WTC11 (cell line): Measurements from ENCODE around the gene EFCAB12. TPM values are rescaled to one million over a fixed set of nuclear protein-coding genes. Genes with fewer than 3 reads are reported as not detected.

Experiments
- ATAC-seq: fragments of 200-7000 bp; cut with Tn5 transposase; 2 replicates; pipeline ENCODE4 v1.10.0; 2021; ENCODE audit warnings: mild to moderate bottlenecking, moderate library complexity
- CTCF ChIA-PET: fragments of 300-600 bp; sonication (Branson Sonifier 250); formaldehyde crosslinking; loops from one replicate; lab custom pipeline; 2021; ENCODE audit warnings: antibody characterized with exemption; lab: Charles Lee
- POLR2A ChIA-PET: fragments of 350-600 bp; sonication (Branson Sonifier 250); formaldehyde crosslinking; loops from one replicate; lab custom pipeline; 2021; ENCODE audit warnings: antibody characterized with exemption; lab: Charles Lee
- DNase-seq: peaks from one replicate; pipeline ENCODE4 v3.0.0; 2021; ENCODE audit warnings: low spot score
- H3K27ac Mint-ChIP-seq: 2 replicates; pipeline ENCODE4 v1.8.0; 2021; ENCODE audit warnings: mixed read lengths
- H3K27me3 Mint-ChIP-seq: 2 replicates; pipeline ENCODE4 v1.8.0; 2021; ENCODE audit warnings: low read depth, mild to moderate bottlenecking, moderate library complexity, mixed read lengths
- H3K36me3 Mint-ChIP-seq: 2 replicates; pipeline ENCODE4 v1.8.0; 2021; ENCODE audit warnings: mixed read lengths
- H3K4me1 Mint-ChIP-seq: 2 replicates; pipeline ENCODE4 v1.8.0; 2022; ENCODE audit warnings: mixed read lengths
- H3K4me3 Mint-ChIP-seq: 2 replicates; pipeline ENCODE4 v1.8.0; 2021; ENCODE audit warnings: mild to moderate bottlenecking, moderate library complexity, mixed read lengths
- H3K9me3 Mint-ChIP-seq: 2 replicates; pipeline ENCODE4 v1.8.0; 2021; ENCODE audit warnings: mixed read lengths
- ATF1 ChIP-seq: sonication (generic); formaldehyde crosslinking; IDR thresholded peaks from 2 replicates; pipeline ENCODE4 v1.8.1; 2023; ENCODE audit warnings: mild to moderate bottlenecking, moderate library complexity, missing genetic modification reagents
- CREB1 ChIP-seq: sonication (generic); formaldehyde crosslinking; IDR thresholded peaks from 2 replicates; pipeline ENCODE4 v1.8.0; 2023; ENCODE audit warnings: mild to moderate bottlenecking, missing genetic modification reagents
- CREM ChIP-seq: sonication (generic); formaldehyde crosslinking; IDR thresholded peaks from 2 replicates; pipeline ENCODE4 v1.8.1; 2022; ENCODE audit warnings: mild to moderate bottlenecking, missing genetic modification reagents, moderate library complexity
- FOXJ3 ChIP-seq: sonication (generic); formaldehyde crosslinking; IDR thresholded peaks from 2 replicates; pipeline ENCODE4 v1.9.0; 2021; ENCODE audit warnings: missing genetic modification reagents, mild to moderate bottlenecking, borderline replicate concordance
- JAZF1 ChIP-seq: fragments of 250-450 bp; sonication (Bioruptor Pico); IDR thresholded peaks from 2 replicates; pipeline ENCODE4 v1.9.0; 2021; ENCODE audit warnings: moderate library complexity, mild to moderate bottlenecking, inconsistent platforms
- NFATC4 ChIP-seq: fragments of 250-450 bp; sonication (Bioruptor Pico); IDR thresholded peaks from 2 replicates; pipeline ENCODE4 v1.9.0; 2021; ENCODE audit warnings: mild to moderate bottlenecking
- NFE2L1 ChIP-seq: sonication (generic); formaldehyde crosslinking; IDR thresholded peaks from 2 replicates; pipeline ENCODE4 v1.8.1; 2023; ENCODE audit warnings: missing genetic modification reagents
- NFYB ChIP-seq: sonication (generic); formaldehyde crosslinking; conservative IDR thresholded peaks from 2 replicates; pipeline ENCODE4 v1.8.0; 2022; ENCODE audit warnings: low read depth, missing genetic modification reagents
- TEAD4 ChIP-seq: sonication (generic); formaldehyde crosslinking; IDR thresholded peaks from 2 replicates; pipeline ENCODE4 v1.8.0; 2022; ENCODE audit warnings: mild to moderate bottlenecking, missing genetic modification reagents
- TP53 ChIP-seq: sonication (generic); formaldehyde crosslinking; IDR thresholded peaks from 2 replicates; pipeline ENCODE4 v1.8.1; 2023; ENCODE audit warnings: mild to moderate bottlenecking, missing genetic modification reagents
- ZNF317 ChIP-seq: sonication (generic); formaldehyde crosslinking; IDR thresholded peaks from 2 replicates; pipeline ENCODE4 v1.8.1; 2023; ENCODE audit warnings: low read depth, mild to moderate bottlenecking, moderate library complexity, missing genetic modification reagents, borderline replicate concordance
- ZNF671 ChIP-seq: fragments of 250-450 bp; sonication (Bioruptor Pico); IDR thresholded peaks from 2 replicates; pipeline ENCODE4 v1.8.0; 2021; ENCODE audit warnings: mild to moderate bottlenecking
- total RNA-seq: library from RNA; stranded (reverse); gene quantifications from 3 replicates; pipeline ENCODE4 v1.2.3, GENCODE V29; 2021
- TF ChIP-seq, protein P1 (sequence below): fragments of 250-450 bp; sonication (Bioruptor Pico); conservative IDR thresholded peaks from 2 replicates; pipeline ENCODE4 v1.9.0; 2021; ENCODE audit warnings: mild to moderate bottlenecking
- TF ChIP-seq, protein P2 (sequence below): sonication (generic); formaldehyde crosslinking; IDR thresholded peaks from 2 replicates; pipeline ENCODE4 v1.8.1; 2023; ENCODE audit warnings: mild to moderate bottlenecking, missing genetic modification reagents
- TF ChIP-seq, protein P3 (sequence below): sonication (generic); formaldehyde crosslinking; IDR thresholded peaks from 2 replicates; pipeline ENCODE4 v1.8.1; 2022; ENCODE audit warnings: missing genetic modification reagents, borderline replicate concordance
- TF ChIP-seq, protein P4 (sequence below): fragments of 250-450 bp; sonication (Bioruptor Pico); IDR thresholded peaks from 2 replicates; pipeline ENCODE4 v1.9.0; 2021; ENCODE audit warnings: mild to moderate bottlenecking
- TF ChIP-seq, protein P5 (sequence below): sonication (generic); formaldehyde crosslinking; IDR thresholded peaks from 2 replicates; pipeline ENCODE4 v1.8.1; 2022; ENCODE audit warnings: low read depth, mild to moderate bottlenecking, moderate library complexity, missing genetic modification reagents, borderline replicate concordance
- TF ChIP-seq, protein P6 (sequence below): sonication (generic); formaldehyde crosslinking; IDR thresholded peaks from 2 replicates; pipeline ENCODE4 v1.8.1; 2023; ENCODE audit warnings: mild to moderate bottlenecking, missing genetic modification reagents, borderline replicate concordance

The EFCAB12 gene
- total RNA-seq, 1 experiment from 2014 or later, result 0.20 TPM

DNA sequence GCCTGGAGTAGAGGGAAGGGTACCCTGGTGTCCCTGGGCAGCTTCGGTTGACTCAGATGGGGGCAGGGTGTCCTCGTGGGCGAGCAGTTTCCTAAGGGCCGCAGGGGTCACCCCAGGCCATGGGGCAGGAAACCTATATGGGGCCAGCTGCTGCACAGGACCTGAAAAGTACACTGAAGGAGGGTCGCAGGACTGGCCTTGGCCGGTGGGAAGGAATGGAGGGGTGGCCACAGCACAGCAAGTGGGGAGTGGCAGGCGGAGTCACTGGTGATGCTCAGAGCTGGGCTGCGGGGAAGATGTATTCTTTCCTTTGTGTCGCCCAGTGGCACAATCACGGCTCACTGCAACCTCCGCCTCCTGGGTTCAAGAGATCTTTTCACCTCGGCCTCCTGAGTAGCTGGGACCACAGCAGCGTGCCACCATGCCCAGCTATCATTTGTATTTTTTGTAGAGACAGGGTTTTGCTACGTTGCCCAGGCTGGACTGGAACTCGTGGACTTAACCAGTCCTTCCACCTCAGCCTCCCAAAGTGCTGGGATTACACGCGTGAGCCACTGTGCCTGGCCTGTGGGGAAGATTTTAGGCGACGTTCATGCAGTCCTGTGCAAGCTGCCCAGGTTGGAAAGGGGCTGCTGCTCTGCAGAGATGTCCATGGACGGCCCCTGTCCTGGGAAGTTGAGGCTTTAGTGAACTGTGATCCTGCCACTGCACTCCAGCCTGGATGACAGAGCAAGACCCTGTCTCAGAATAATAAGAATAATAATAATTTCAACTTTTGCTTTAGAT lies 57.2 kb downstream of the EFCAB12 start:
- POLR2A ChIA-PET, result no interaction called here
- CTCF ChIA-PET, result interaction anchor here (1.8 kb wide), 1 partner anchor 12 kb away, joined by 8 read pairs; no protein-coding TSS in a partner anchor
- TF ChIP-seq JAZF1 (CRISPR knock-in tag), result no peak
- TF ChIP-seq, protein P1, sequence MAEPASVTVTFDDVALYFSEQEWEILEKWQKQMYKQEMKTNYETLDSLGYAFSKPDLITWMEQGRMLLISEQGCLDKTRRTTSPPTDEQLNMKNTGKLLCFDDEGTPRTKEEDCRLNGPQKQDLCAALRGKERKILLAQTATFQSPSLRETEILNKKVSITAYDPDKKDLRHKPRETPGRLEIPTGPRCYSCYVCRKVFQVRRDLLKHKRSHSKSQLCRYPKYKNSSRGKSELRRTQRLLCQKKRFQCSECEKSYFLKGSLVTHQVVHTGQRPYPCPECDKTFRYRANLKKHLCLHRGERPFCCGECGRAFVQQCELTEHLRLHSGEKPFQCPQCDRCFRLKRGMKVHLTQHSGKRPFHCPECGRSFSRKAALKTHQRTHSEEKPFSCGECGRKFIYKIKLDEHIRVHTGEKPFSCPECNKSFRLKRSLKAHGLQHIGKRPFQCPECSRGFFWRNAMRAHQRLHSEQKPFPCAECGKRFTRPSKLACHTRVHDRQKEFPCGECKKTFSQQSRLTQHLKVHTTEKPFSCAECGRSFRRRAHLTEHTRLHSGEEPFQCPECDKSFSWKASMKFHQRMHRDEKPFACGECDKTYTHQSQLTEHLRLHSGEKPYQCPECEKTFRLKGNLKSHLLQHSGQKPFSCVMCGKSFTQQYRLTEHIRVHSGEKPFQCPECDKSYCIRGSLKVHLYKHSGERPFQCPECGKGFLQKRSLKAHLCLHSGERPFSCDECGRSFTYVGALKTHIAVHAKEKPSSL, result no peak
- TF ChIP-seq NFATC4, result no peak
- TF ChIP-seq, protein P2, sequence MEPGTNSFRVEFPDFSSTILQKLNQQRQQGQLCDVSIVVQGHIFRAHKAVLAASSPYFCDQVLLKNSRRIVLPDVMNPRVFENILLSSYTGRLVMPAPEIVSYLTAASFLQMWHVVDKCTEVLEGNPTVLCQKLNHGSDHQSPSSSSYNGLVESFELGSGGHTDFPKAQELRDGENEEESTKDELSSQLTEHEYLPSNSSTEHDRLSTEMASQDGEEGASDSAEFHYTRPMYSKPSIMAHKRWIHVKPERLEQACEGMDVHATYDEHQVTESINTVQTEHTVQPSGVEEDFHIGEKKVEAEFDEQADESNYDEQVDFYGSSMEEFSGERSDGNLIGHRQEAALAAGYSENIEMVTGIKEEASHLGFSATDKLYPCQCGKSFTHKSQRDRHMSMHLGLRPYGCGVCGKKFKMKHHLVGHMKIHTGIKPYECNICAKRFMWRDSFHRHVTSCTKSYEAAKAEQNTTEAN, result no peak
- TF ChIP-seq, protein P3, sequence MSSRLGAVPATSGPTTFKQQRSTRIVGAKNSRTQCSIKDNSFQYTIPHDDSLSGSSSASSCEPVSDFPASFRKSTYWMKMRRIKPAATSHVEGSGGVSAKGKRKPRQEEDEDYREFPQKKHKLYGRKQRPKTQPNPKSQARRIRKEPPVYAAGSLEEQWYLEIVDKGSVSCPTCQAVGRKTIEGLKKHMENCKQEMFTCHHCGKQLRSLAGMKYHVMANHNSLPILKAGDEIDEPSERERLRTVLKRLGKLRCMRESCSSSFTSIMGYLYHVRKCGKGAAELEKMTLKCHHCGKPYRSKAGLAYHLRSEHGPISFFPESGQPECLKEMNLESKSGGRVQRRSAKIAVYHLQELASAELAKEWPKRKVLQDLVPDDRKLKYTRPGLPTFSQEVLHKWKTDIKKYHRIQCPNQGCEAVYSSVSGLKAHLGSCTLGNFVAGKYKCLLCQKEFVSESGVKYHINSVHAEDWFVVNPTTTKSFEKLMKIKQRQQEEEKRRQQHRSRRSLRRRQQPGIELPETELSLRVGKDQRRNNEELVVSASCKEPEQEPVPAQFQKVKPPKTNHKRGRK (CRISPR knock-in tag), result no peak
- no peak for TF ChIP-seq NFE2L1 (CRISPR knock-in tag)
- no peak for TF ChIP-seq FOXJ3 (CRISPR knock-in tag)
- TF ChIP-seq ATF1 (CRISPR knock-in tag), result no peak
- TF ChIP-seq, protein P4, sequence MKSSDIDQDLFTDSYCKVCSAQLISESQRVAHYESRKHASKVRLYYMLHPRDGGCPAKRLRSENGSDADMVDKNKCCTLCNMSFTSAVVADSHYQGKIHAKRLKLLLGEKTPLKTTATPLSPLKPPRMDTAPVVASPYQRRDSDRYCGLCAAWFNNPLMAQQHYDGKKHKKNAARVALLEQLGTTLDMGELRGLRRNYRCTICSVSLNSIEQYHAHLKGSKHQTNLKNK (CRISPR knock-in tag), result no peak
- no peak for TF ChIP-seq CREM (CRISPR knock-in tag)
- no peak for TF ChIP-seq TEAD4 (CRISPR knock-in tag)
- TF ChIP-seq, protein P5, sequence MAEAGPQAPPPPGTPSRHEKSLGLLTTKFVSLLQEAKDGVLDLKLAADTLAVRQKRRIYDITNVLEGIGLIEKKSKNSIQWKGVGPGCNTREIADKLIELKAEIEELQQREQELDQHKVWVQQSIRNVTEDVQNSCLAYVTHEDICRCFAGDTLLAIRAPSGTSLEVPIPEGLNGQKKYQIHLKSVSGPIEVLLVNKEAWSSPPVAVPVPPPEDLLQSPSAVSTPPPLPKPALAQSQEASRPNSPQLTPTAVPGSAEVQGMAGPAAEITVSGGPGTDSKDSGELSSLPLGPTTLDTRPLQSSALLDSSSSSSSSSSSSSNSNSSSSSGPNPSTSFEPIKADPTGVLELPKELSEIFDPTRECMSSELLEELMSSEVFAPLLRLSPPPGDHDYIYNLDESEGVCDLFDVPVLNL (CRISPR knock-in tag), result no peak
- TF ChIP-seq ZNF317 (CRISPR knock-in tag), result no peak
- no peak for TF ChIP-seq CREB1 (CRISPR knock-in tag)
- no peak for TF ChIP-seq ZNF671 (CRISPR knock-in tag)
- no peak for TF ChIP-seq TP53
- TF ChIP-seq NFYB (CRISPR knock-in tag), result no peak
- TF ChIP-seq, protein P6, sequence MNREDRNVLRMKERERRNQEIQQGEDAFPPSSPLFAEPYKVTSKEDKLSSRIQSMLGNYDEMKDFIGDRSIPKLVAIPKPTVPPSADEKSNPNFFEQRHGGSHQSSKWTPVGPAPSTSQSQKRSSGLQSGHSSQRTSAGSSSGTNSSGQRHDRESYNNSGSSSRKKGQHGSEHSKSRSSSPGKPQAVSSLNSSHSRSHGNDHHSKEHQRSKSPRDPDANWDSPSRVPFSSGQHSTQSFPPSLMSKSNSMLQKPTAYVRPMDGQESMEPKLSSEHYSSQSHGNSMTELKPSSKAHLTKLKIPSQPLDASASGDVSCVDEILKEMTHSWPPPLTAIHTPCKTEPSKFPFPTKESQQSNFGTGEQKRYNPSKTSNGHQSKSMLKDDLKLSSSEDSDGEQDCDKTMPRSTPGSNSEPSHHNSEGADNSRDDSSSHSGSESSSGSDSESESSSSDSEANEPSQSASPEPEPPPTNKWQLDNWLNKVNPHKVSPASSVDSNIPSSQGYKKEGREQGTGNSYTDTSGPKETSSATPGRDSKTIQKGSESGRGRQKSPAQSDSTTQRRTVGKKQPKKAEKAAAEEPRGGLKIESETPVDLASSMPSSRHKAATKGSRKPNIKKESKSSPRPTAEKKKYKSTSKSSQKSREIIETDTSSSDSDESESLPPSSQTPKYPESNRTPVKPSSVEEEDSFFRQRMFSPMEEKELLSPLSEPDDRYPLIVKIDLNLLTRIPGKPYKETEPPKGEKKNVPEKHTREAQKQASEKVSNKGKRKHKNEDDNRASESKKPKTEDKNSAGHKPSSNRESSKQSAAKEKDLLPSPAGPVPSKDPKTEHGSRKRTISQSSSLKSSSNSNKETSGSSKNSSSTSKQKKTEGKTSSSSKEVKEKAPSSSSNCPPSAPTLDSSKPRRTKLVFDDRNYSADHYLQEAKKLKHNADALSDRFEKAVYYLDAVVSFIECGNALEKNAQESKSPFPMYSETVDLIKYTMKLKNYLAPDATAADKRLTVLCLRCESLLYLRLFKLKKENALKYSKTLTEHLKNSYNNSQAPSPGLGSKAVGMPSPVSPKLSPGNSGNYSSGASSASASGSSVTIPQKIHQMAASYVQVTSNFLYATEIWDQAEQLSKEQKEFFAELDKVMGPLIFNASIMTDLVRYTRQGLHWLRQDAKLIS (CRISPR knock-in tag), result no peak
- no peaks in the 10 kb centered on the region for H3K4me1 Mint-ChIP-seq
- no peak for ATAC-seq
- peaks cover 2% of the 10 kb centered on the region; the same call in 1 of the 2 replicates for H3K27me3 Mint-ChIP-seq
- DNase-seq, result no peak
- no peaks in the 10 kb centered on the region for H3K9me3 Mint-ChIP-seq
- H3K4me3 Mint-ChIP-seq, result no peak overlapping the region
- H3K27ac Mint-ChIP-seq, result no peak overlapping the region
- H3K36me3 Mint-ChIP-seq, result no peaks in the 10 kb centered on the region
